ENCODE data around the gene MAP7D2. TPM values are rescaled to one million over a fixed set of nuclear protein-coding genes. Genes with fewer than 3 reads are reported as not detected.
A peak's percentile ranks its signal among the peaks of the same experiment; 100 is the strongest.
"Not testable (repeated sequence)": the region's sequence is repeated elsewhere in the genome, so short reads cannot be mapped to it uniquely, and the experiment has no call there.

MAP7D2 gene
- total and polyA plus RNA-seq, 7 donors, result 0.07 to 1.2 (median 0.46) TPM; not detected in 1

- Histone ChIP-seq H3K4me3 (no peak overlapping the region), H3K36me3 (ENCODE audit: insufficient read depth in 1 of 2, low read depth in 1 of 2) (peaks cover 3 to 96% of the 10 kb centered on the region in 2 donors), H3K27ac (no peak overlapping the region), H3K4me1 (peaks cover 4% of the 10 kb centered on the region), H3K9me3 (no peaks in the 10 kb centered on the region), H3K27me3 (ENCODE audit: insufficient read depth in 3 of 3, low read length in 2 of 3) (no peaks in the 10 kb centered on the region)
- DNase-seq (no peak), ATAC-seq (no peak)
- TF ChIP-seq CTCF (IDR thresholded peaks at IDR 0.05), result no peak
- intact Hi-C loops (cut with DNase I), result loop anchor here in 1 of 2 donors (5.0 kb wide), 1 partner anchor 220 kb away; no protein-coding TSS in a partner anchor
- 83 to 95% (median 95%) methylated on average over 1 of the region's 1 CpG for WGBS, 3 donors
These were observed 16.0 kb upstream of the MAP7D2 start for GRCh38 chrX:20132666-20133065.

DNA sequence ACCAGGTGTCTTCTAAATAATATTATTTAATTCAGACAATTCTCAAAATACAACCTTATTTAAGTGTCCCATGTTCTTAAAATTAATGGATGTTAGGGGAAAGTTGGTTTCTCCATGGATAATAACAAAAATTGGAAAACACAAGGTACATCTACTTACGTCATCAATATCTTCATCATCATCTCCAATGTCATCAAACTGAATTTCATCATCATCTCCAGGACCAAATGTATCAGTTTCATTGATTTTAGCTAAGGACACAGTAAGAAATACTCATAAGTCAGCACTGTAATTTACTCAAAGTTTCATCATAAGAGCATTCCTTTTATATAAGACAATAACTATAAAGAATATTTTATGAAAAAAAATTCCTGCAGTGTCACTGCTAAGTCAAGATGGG lies 13.7 kb upstream of the MAP7D2 start:
- Histone ChIP-seq H3K4me3 (no peak overlapping the region), H3K4me1 (no peaks in the 10 kb centered on the region), H3K9me3 (no peaks in the 10 kb centered on the region), H3K36me3 (ENCODE audit: insufficient read depth in 1 of 2, low read depth in 1 of 2) (peaks cover 0 to 73% of the 10 kb centered on the region in 2 donors), H3K27ac (no peak overlapping the region), H3K27me3 (ENCODE audit: insufficient read depth in 3 of 3, low read length in 2 of 3) (no peaks in the 10 kb centered on the region)
- 93 to 97% (median 93%) methylated on average over 1 of the region's 1 CpG for WGBS, 3 donors
- intact Hi-C loops (cut with DNase I), result loop anchor here in 1 of 2 donors (5.0 kb wide), 1 partner anchor 218 kb away; no protein-coding TSS in a partner anchor
- DNase-seq, result no peak
- TF ChIP-seq CTCF (IDR thresholded peaks at IDR 0.05), result no peak
- no peak for ATAC-seq

GRCh38 chrX:20129547-20129946 lies 12.8 kb upstream of the MAP7D2 start:
- H3K4me1 ChIP-seq, result no peaks in the 10 kb centered on the region
- H3K36me3 ChIP-seq (ENCODE audit: insufficient read depth in 1 of 2, low read depth in 1 of 2), result peaks cover 4 to 73% of the 10 kb centered on the region in 2 donors
- no peaks in the 10 kb centered on the region for H3K27me3 ChIP-seq (ENCODE audit: insufficient read depth in 3 of 3, low read length in 2 of 3)
- WGBS, 3 donors, result 87 to 100% (median 95%) methylated on average over 1 of the region's 1 CpG
- no peak overlapping the region for H3K4me3 ChIP-seq
- no peak for TF ChIP-seq CTCF (IDR thresholded peaks at IDR 0.05)
- no peaks in the 10 kb centered on the region for H3K9me3 ChIP-seq
- DNase-seq, result no peak
- intact Hi-C loops (cut with DNase I), result no loop called here
- no peak for ATAC-seq
- no peak overlapping the region for H3K27ac ChIP-seq

DNA sequence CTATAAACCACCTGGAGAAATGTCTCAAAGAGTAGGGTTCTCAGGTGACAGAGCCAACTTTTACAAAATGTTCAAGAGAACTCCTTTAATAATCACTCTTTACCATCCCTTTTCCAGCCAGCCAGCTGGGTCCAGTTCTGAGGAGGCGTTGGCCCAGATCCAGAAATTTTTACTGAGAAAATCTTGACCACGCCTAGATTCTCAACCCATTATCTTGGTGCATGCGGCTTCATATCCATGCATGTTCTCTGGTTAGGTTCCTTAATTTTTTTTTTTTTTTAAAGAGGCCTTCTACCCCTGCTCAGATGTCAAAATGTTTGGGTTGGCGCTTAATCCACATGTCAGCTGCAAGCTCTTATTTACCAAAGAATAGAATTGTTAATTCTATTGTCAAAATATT lies 12.0 kb upstream of the MAP7D2 start:
- H3K4me1 ChIP-seq, result no peaks in the 10 kb centered on the region
- no peaks in the 10 kb centered on the region for H3K27me3 ChIP-seq (ENCODE audit: insufficient read depth in 3 of 3, low read length in 2 of 3)
- peaks cover 4 to 73% of the 10 kb centered on the region in 2 donors for H3K36me3 ChIP-seq (ENCODE audit: insufficient read depth in 1 of 2, low read depth in 1 of 2)
- DNase-seq (no peak), ATAC-seq (no peak)
- no peak overlapping the region for H3K27ac ChIP-seq
- intact Hi-C loops (cut with DNase I), result no loop called here
- no peak for TF ChIP-seq CTCF (IDR thresholded peaks at IDR 0.05)
- H3K9me3 ChIP-seq, result no peaks in the 10 kb centered on the region
- WGBS, 3 donors, result 52 to 75% (median 62%) methylated on average over 4 of the region's 4 CpGs
- no peak overlapping the region for H3K4me3 ChIP-seq

DNA sequence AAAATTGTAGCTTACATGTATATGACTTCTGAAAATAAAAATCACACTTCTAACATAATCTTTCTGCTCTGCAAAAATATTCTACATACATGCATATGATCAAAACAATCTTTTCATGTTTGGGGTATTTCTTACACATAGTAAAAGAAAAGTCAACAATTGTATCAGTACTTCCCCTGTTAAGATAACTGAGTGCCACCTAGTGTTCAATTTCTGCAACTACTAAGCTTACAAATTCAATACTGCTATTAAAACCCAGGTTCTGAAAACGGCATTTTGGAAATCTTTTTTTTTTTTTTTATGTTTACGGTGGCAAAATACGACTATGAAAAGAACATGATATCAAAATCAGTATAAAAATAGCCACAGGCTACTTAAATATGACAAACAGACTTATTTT lies 10.7 kb upstream of the MAP7D2 start:
- 1 to 11% (median 2%) methylated on average over 3 of the region's 3 CpGs for WGBS, 3 donors
- H3K36me3 ChIP-seq (ENCODE audit: insufficient read depth in 1 of 2, low read depth in 1 of 2), result peaks cover 4 to 64% of the 10 kb centered on the region in 2 donors
- H3K4me1 ChIP-seq; intact Hi-C loops (cut with DNase I); H3K27ac ChIP-seq; DNase-seq; H3K4me3 ChIP-seq; H3K9me3 ChIP-seq; H3K27me3 ChIP-seq (ENCODE audit: insufficient read depth in 3 of 3, low read length in 2 of 3): not testable (repeated sequence)
- peak; percentile 36 for TF ChIP-seq CTCF (IDR thresholded peaks at IDR 0.05)
- ATAC-seq, result peak in 3 of 4 donors; percentile 52 to 78 (median 68)

- peak in 3 of 4 donors; percentile 65 to 77 (median 66) for ATAC-seq
- H3K4me3 ChIP-seq; H3K9me3 ChIP-seq; intact Hi-C loops (cut with DNase I); H3K27me3 ChIP-seq (ENCODE audit: insufficient read depth in 3 of 3, low read length in 2 of 3); H3K4me1 ChIP-seq; DNase-seq: not testable (repeated sequence)
- 20 to 33% methylated on average over 1 of the region's 1 CpG; no CpG with 5 or more reads in 1 of the 3 donors for WGBS, 3 donors
- H3K27ac ChIP-seq, result peak overlapping the region; percentile 46
- peaks cover 4 to 58% of the 10 kb centered on the region in 2 donors for H3K36me3 ChIP-seq (ENCODE audit: insufficient read depth in 1 of 2, low read depth in 1 of 2)
These were observed 10.1 kb upstream of the MAP7D2 start for GRCh38 chrX:20126833-20127232.
